ENCODE measurements around the gene SLC35F6. TPM values are rescaled to one million over a fixed set of nuclear protein-coding genes. Genes with fewer than 3 reads are reported as not detected.
"Not testable (repeated sequence)": the region's sequence is repeated elsewhere in the genome, so short reads cannot be mapped to it uniquely, and the experiment has no call there.

The SLC35F6 gene
- polyA plus RNA-seq, 1 donor from 2014 or later = 10.8 TPM

DNA sequence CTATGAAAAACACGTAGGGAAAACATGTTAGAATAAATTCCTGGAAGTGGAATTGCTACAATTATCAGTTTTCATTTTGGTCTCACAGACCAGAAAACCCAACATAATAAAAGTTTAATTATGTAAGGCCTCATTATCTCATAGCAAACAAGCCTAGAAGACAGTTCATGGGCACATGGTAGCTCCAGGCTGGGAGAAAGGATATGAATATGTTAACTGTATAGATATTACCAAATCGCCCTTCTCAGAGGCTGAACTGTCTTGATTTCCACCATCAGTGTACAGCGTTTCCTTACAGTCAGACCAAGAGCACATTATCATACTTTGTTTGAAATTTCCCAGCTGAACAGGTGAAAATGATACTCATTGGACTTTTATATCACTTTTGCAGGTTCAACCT is 17.1 kb upstream of the SLC35F6 start:
- TF ChIP-seq RAD21 (conservative IDR thresholded peaks at IDR 0.05) = no peak
- TF ChIP-seq TAF1 (IDR thresholded peaks at IDR 0.05; ENCODE audit: low read depth) = no peak
- TF ChIP-seq EZH2 (IDR thresholded peaks at IDR 0.05; ENCODE audit: borderline replicate concordance, insufficient read depth, low read length, poor library complexity, severe bottlenecking) = no peak
- no peak for TF ChIP-seq SMC3 (conservative IDR thresholded peaks at IDR 0.05; ENCODE audit: poor library complexity)
- no peak for TF ChIP-seq POLR2AphosphoS5 (IDR thresholded peaks at IDR 0.05)
- TF ChIP-seq, protein P1, sequence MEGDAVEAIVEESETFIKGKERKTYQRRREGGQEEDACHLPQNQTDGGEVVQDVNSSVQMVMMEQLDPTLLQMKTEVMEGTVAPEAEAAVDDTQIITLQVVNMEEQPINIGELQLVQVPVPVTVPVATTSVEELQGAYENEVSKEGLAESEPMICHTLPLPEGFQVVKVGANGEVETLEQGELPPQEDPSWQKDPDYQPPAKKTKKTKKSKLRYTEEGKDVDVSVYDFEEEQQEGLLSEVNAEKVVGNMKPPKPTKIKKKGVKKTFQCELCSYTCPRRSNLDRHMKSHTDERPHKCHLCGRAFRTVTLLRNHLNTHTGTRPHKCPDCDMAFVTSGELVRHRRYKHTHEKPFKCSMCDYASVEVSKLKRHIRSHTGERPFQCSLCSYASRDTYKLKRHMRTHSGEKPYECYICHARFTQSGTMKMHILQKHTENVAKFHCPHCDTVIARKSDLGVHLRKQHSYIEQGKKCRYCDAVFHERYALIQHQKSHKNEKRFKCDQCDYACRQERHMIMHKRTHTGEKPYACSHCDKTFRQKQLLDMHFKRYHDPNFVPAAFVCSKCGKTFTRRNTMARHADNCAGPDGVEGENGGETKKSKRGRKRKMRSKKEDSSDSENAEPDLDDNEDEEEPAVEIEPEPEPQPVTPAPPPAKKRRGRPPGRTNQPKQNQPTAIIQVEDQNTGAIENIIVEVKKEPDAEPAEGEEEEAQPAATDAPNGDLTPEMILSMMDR (IDR thresholded peaks at IDR 0.05; ENCODE audit: poor library complexity, severe bottlenecking) = no peak
- TF ChIP-seq, protein P2, sequence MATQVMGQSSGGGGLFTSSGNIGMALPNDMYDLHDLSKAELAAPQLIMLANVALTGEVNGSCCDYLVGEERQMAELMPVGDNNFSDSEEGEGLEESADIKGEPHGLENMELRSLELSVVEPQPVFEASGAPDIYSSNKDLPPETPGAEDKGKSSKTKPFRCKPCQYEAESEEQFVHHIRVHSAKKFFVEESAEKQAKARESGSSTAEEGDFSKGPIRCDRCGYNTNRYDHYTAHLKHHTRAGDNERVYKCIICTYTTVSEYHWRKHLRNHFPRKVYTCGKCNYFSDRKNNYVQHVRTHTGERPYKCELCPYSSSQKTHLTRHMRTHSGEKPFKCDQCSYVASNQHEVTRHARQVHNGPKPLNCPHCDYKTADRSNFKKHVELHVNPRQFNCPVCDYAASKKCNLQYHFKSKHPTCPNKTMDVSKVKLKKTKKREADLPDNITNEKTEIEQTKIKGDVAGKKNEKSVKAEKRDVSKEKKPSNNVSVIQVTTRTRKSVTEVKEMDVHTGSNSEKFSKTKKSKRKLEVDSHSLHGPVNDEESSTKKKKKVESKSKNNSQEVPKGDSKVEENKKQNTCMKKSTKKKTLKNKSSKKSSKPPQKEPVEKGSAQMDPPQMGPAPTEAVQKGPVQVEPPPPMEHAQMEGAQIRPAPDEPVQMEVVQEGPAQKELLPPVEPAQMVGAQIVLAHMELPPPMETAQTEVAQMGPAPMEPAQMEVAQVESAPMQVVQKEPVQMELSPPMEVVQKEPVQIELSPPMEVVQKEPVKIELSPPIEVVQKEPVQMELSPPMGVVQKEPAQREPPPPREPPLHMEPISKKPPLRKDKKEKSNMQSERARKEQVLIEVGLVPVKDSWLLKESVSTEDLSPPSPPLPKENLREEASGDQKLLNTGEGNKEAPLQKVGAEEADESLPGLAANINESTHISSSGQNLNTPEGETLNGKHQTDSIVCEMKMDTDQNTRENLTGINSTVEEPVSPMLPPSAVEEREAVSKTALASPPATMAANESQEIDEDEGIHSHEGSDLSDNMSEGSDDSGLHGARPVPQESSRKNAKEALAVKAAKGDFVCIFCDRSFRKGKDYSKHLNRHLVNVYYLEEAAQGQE (IDR thresholded peaks at IDR 0.05; ENCODE audit: borderline replicate concordance) = no peak
- no peak for TF ChIP-seq EP300 (conservative IDR thresholded peaks at IDR 0.05; ENCODE audit: poor library complexity, severe bottlenecking)
- TF ChIP-seq MXI1 (conservative IDR thresholded peaks at IDR 0.05; ENCODE audit: poor library complexity, severe bottlenecking) = no peak
- Histone ChIP-seq H2AFZ (ENCODE audit: low read depth, low read length) (no peak overlapping the region), H3K4me2 (ENCODE audit: low read length) (no peak overlapping the region)

DNA sequence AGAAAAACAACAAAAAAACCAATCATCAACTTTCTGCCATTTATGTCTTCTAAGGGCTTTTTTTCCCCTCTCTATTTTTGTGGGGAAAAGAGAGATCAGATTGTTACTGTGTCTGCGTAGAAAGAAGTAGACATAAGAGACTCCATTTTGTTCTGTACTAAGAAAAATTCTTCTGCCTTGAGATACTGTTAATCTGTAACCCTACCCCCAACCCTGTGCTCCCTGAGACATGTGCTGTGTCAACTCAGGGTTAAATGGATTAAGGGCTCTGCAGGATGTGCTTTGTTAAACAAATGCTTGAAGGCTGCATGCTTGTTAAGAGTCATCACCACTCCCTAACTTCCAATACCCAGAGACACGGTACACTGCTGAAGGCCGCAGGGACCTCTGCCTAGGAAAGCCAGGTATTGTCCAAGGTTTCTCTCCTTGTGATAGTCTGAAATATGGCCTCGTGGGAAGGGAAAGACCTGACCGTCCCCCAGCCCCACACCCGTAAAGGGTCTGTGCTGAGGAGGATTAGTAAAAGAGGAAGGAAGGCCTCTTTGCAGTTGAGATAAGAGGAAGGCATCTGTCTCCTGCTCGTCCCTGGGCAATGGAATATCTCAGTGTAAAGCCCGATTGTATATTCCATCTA is 14.2 kb upstream of the SLC35F6 start:
- not testable (repeated sequence) for H3K36me3 ChIP-seq (ENCODE audit: insufficient read depth, low read length); H3F3A ChIP-seq (ENCODE audit: insufficient read depth, low read length, poor library complexity, severe bottlenecking); H4K20me1 ChIP-seq (ENCODE audit: insufficient read depth); H3K9ac ChIP-seq (ENCODE audit: low read length); H3K4me3 ChIP-seq (ENCODE audit: low read length); H3K27ac ChIP-seq (ENCODE audit: low read length); H3K79me2 ChIP-seq (replicated peaks; ENCODE audit: insufficient read depth, low read length); H3K4me2 ChIP-seq (ENCODE audit: low read length); H3K9me3 ChIP-seq (ENCODE audit: low read length); H2AFZ ChIP-seq (ENCODE audit: low read depth, low read length); H3K27me3 ChIP-seq (ENCODE audit: insufficient read depth, low read depth, low read length); H3K9me2 ChIP-seq (ENCODE audit: insufficient read depth, low read length)

More for the DNA sequence above, 17.1 kb upstream of the SLC35F6 start:
- Histone ChIP-seq H3K36me3 (ENCODE audit: insufficient read depth, low read length) (no peaks in the 10 kb centered on the region), H3F3A (ENCODE audit: insufficient read depth, low read length, poor library complexity, severe bottlenecking) (no peaks in the 10 kb centered on the region), H4K20me1 (ENCODE audit: insufficient read depth) (no peaks in the 10 kb centered on the region), H3K27ac (ENCODE audit: low read length) (no peak overlapping the region), H3K4me3 (ENCODE audit: low read length) (no peak overlapping the region), H3K9ac (ENCODE audit: low read length) (no peak overlapping the region), H3K79me2 (replicated peaks; ENCODE audit: insufficient read depth, low read length) (no peaks in the 10 kb centered on the region), H3K9me3 (ENCODE audit: low read length) (no peaks in the 10 kb centered on the region), H3K9me2 (ENCODE audit: insufficient read depth, low read length) (no peaks in the 10 kb centered on the region), H3K27me3 (ENCODE audit: insufficient read depth, low read depth, low read length) (no peaks in the 10 kb centered on the region)

DNA sequence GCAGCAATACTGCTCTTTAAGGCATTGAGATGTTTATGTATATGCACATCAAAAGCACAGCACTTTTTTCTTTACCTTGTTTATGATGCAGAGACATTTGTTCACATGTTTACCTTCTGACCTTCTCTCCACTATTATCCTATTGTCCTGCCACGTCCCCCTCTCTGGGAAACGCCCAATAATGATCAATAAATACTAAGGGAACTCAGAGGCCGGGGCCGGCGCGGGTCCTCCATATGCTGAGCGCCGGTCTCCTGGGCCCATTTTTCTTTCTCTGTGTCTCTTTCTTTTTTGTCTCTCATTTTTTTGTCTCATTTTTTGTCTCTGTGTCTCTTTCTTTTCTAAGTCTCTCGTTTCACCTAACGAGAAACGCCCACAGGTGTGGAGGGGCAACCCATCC is 13.6 kb upstream of the SLC35F6 start:
- H3K4me3 ChIP-seq (ENCODE audit: low read length); H3K9ac ChIP-seq (ENCODE audit: low read length); H3K9me2 ChIP-seq (ENCODE audit: insufficient read depth, low read length); H3F3A ChIP-seq (ENCODE audit: insufficient read depth, low read length, poor library complexity, severe bottlenecking); H3K36me3 ChIP-seq (ENCODE audit: insufficient read depth, low read length); H3K4me2 ChIP-seq (ENCODE audit: low read length); H3K9me3 ChIP-seq (ENCODE audit: low read length); H2AFZ ChIP-seq (ENCODE audit: low read depth, low read length); H3K27ac ChIP-seq (ENCODE audit: low read length); H4K20me1 ChIP-seq (ENCODE audit: insufficient read depth); H3K79me2 ChIP-seq (replicated peaks; ENCODE audit: insufficient read depth, low read length); H3K27me3 ChIP-seq (ENCODE audit: insufficient read depth, low read depth, low read length): not testable (repeated sequence)
